HG03469 (cell line): Measurements from ENCODE around the gene PLEKHA3.
"Not testable (repeated sequence)": the region's sequence is repeated elsewhere in the genome, so short reads cannot be mapped to it uniquely, and the experiment has no call there.

Source experiments
- ATAC-seq: cut with Tn5 transposase; IDR thresholded peaks from one replicate; pipeline ENCODE4 v1.9.1; 2021; ENCODE audit warnings: mild to moderate bottlenecking, moderate library complexity, moderate number of reproducible peaks; ENCODE audit not compliant: unreplicated experiment

PLEKHA3 gene

GRCh38 chr2:178522950-178523595, 42.8 kb downstream of the PLEKHA3 start:
- peak; percentile 88 for ATAC-seq

- no peak for ATAC-seq
Observed at GRCh38 chr2:178523596-178524134, 43.4 kb downstream of the PLEKHA3 start.

- ATAC-seq = not testable (repeated sequence)
Observed at GRCh38 chr2:178525010-178525409, 44.8 kb downstream of the PLEKHA3 start.

GRCh38 chr2:178525460-178525859, 45.2 kb downstream of the PLEKHA3 start:
- not testable (repeated sequence) for ATAC-seq

- ATAC-seq = no peak
Observed at GRCh38 chr2:178526256-178526655, 46.0 kb downstream of the PLEKHA3 start.

- ATAC-seq = no peak
Observed at GRCh38 chr2:178527592-178527991, 47.3 kb downstream of the PLEKHA3 start.

DNA sequence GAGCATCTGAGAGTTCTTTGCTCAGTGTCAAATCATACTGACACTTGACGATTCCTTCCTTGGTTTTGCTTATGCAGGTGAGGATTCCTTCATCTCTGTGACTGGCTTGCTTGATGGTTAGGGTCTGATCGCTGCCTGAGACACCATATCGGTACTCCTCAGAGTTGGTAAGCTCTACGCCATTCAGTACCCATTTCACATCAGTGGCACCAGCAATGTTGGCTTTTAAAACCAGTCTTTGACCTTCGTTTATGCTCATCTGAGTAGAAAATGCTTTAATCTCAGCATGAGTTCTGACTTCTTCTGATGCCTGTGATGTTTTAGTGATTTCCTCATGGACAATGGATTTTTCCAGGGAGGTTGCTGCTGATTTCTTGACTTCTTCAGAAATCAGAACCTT, 48.4 kb downstream of the PLEKHA3 start:
- no peak for ATAC-seq

GRCh38 chr2:178529194-178529593, 48.9 kb downstream of the PLEKHA3 start:
- no peak for ATAC-seq

DNA sequence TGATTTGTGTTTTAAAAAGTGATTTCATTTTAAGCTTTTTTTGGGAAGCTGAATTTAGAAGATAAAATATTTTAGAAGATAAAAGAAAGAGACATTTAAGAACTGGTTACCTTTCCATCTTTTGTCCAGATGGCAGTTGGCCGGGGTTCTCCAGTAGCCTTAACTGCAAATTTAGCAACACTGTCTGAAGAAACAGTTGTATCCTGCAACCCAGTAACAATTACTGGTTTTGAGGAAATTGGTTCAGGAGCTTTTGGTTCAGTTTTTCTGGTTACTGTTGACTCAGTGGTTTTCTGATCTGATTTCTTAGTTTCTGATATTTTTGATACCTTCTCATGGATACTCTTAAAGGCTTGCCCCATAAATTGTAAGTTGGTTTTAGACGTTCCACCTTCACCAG, 49.9 kb downstream of the PLEKHA3 start:
- ATAC-seq = no peak

- ATAC-seq = peak; percentile 96
Observed at GRCh38 chr2:178530625-178531142, 50.4 kb downstream of the PLEKHA3 start.

- no peak for ATAC-seq
Observed at GRCh38 chr2:178531168-178531567, 50.9 kb downstream of the PLEKHA3 start.

- ATAC-seq = no peak
Observed at GRCh38 chr2:178536037-178536436, 55.8 kb downstream of the PLEKHA3 start.

GRCh38 chr2:178542161-178542560, 61.9 kb downstream of the PLEKHA3 start:
- no peak for ATAC-seq

DNA sequence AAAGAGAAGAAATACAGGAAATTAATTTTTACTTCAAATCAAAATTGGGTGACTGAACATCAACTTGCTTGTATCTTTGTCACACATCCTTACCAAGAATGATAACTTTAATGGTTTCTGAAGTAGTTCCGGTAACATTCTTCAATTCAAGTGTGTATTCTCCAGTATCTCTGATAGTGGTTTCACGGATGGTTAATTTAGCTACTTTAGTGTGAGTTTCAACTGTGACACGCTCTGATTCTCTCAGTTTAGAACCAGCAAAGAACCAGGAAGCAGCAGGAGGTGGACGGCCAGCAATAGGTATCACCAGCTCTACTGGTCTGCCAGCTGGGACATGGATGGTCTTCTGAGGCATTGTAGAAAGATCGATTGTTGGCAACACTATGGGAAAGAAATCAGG, 62.3 kb downstream of the PLEKHA3 start:
- no peak for ATAC-seq

DNA sequence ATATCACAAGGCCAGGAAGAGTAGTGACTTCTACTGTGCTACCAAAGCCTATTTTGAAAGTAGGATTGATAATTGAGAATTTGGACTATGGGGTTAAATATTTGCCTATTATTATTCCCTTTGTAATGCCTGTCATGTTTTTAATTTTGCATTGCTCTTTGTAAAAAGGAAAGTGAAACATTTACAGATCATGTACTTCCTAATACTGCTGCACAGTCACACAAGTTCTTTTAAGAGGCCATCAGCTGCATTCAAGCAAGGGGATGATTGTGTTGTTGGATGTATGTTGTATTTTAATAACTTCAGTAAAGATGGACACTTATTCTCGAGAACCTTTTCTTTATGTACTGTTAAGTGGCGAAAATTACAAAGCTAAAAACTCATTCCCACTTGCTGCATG, 70.1 kb downstream of the PLEKHA3 start:
- peak; percentile 48 for ATAC-seq

DNA sequence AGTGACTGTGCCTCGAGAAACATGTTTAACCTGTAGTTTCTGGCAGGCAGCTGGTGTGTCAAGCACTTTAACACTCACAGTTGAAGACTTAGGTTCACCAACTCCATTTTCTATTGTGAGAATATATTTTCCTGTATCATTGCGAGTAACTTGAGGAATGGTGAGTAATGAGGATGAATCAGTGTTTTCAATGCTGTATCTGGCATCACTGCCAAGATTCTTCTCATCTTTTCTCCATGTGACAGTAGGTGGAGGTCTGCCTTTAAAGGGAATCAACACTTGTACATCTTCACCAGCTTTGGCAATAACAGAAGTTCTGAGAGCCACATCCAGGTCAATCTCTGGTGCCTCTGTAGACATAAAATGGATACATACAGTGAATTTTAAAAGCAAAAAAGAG, 72.8 kb downstream of the PLEKHA3 start:
- no peak for ATAC-seq
